Measurements from ENCODE around the gene NR3C1.

NR3C1 gene

GRCh38 chr5:143403593-143404415 lies at the start of gene NR3C1:
Gene NR3C1, minus strand, starts transcription at chr5:143403686. Its CDS starts 2,847 bp downstream, at chr5:143400839.
- DNase-seq (ENCODE audit: low spot score) = peak; percentile 82
- peak; percentile 64 for TF ChIP-seq CTCF (IDR thresholded peaks at IDR 0.05; ENCODE audit: borderline replicate concordance, control extremely low read depth, extremely low read depth, insufficient read depth, missing control alignments)
- in situ Hi-C loops (cut with MboI; ENCODE audit: low sequenced_read_pairs, unreplicated experiment) = loop anchor here (10.0 to 25.0 kb wide), 2 partner anchors 421 to 558 kb away; no protein-coding TSS in a partner anchor

GRCh38 chr5:143449772-143450171 lies 46.3 kb upstream of the NR3C1 start:
- DNase-seq (ENCODE audit: low spot score) = no peak
- in situ Hi-C loops (cut with MboI; ENCODE audit: low sequenced_read_pairs, unreplicated experiment) = no loop called here
- TF ChIP-seq CTCF (IDR thresholded peaks at IDR 0.05; ENCODE audit: borderline replicate concordance, control extremely low read depth, extremely low read depth, insufficient read depth, missing control alignments) = no peak

- DNase-seq (ENCODE audit: low spot score) = no peak
- TF ChIP-seq CTCF (IDR thresholded peaks at IDR 0.05; ENCODE audit: borderline replicate concordance, control extremely low read depth, extremely low read depth, insufficient read depth, missing control alignments) = no peak
- in situ Hi-C loops (cut with MboI; ENCODE audit: low sequenced_read_pairs, unreplicated experiment) = no loop called here
These were observed 45.0 kb upstream of the NR3C1 start for GRCh38 chr5:143448518-143448917.

- no peak for DNase-seq (ENCODE audit: low spot score)
- no peak for TF ChIP-seq CTCF (IDR thresholded peaks at IDR 0.05; ENCODE audit: borderline replicate concordance, control extremely low read depth, extremely low read depth, insufficient read depth, missing control alignments)
- in situ Hi-C loops (cut with MboI; ENCODE audit: low sequenced_read_pairs, unreplicated experiment) = no loop called here
These were observed 44.5 kb upstream of the NR3C1 start for GRCh38 chr5:143447983-143448382.

GRCh38 chr5:143446535-143447226 lies 43.2 kb upstream of the NR3C1 start:
- no peak for DNase-seq (ENCODE audit: low spot score)
- in situ Hi-C loops (cut with MboI; ENCODE audit: low sequenced_read_pairs, unreplicated experiment) = no loop called here
- TF ChIP-seq CTCF (IDR thresholded peaks at IDR 0.05; ENCODE audit: borderline replicate concordance, control extremely low read depth, extremely low read depth, insufficient read depth, missing control alignments) = no peak

GRCh38 chr5:143445776-143446175 lies 42.3 kb upstream of the NR3C1 start:
- DNase-seq (ENCODE audit: low spot score) = no peak
- in situ Hi-C loops (cut with MboI; ENCODE audit: low sequenced_read_pairs, unreplicated experiment) = no loop called here

More at GRCh38 chr5:143445776-143446175, 42.3 kb upstream of the NR3C1 start:
- no peak for TF ChIP-seq CTCF (IDR thresholded peaks at IDR 0.05; ENCODE audit: borderline replicate concordance, control extremely low read depth, extremely low read depth, insufficient read depth, missing control alignments)
